GM18861 (cell line): ENCODE data around the gene MYO5A.
A peak's percentile ranks its signal among the peaks of the same experiment; 100 is the strongest.
"Not testable (repeated sequence)": the region's sequence is repeated elsewhere in the genome, so short reads cannot be mapped to it uniquely, and the experiment has no call there.

Experiments used
- ATAC-seq: cut with Tn5 transposase; IDR thresholded peaks from one replicate; pipeline ENCODE4 v1.9.1; 2021; ENCODE audit not compliant: unreplicated experiment

Gene MYO5A

DNA sequence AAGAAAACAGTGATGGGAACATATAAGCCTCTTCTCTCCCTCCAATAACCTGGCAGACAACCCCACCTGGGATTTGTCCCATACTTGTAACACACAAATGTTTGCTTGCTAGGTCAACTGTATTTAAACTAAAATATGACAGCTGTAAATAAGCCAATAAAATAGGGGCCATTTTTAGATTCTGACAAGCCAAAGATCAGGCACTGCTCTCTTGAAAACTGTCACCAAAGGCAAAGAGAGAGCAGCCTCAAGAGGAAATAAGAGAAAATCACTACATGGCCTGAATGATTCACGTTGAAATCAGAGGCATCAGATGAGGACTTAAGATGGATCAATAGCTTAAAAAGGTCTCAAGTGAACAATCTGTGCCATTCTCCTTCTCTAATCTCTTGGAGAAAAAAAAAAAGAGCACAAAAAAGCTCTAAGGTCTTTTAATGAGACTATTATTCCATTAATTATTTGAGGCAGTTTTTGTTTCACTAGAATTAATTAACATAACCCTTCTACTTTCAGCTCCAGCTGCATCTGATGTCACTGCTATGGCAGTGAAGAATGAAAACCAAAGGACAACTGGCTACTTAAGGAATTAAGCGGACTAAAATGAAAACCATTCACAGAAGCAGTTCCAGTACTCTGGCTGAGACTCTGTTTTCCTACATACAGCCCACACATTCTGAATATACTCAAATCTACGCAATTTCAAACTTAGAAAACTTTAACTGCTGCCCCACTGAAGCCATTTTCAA, 19.0 kb downstream of the MYO5A start:
- no peak for ATAC-seq

- ATAC-seq, result no peak
Observed at GRCh38 chr15:52506549-52506948, 22.1 kb downstream of the MYO5A start.

DNA sequence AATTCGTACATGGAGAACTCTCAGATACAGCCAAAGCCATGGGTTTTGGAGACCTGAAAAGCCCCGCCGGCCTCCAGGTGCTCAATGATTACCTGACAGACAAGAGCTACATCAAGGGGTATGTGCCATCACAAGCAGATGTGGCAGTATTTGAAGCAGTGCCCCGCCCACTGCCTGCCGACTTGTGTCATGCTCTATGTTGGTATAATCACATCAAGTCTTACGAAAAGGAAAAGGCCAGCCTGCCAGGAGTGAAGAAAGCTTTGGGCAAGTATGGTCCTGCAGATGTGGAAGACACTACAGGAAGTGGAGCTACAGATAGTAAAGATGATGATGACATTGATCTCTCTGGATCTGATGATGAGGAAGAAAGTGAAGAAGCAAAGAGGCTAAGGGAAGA, 23.5 kb downstream of the MYO5A start:
- no peak for ATAC-seq

DNA sequence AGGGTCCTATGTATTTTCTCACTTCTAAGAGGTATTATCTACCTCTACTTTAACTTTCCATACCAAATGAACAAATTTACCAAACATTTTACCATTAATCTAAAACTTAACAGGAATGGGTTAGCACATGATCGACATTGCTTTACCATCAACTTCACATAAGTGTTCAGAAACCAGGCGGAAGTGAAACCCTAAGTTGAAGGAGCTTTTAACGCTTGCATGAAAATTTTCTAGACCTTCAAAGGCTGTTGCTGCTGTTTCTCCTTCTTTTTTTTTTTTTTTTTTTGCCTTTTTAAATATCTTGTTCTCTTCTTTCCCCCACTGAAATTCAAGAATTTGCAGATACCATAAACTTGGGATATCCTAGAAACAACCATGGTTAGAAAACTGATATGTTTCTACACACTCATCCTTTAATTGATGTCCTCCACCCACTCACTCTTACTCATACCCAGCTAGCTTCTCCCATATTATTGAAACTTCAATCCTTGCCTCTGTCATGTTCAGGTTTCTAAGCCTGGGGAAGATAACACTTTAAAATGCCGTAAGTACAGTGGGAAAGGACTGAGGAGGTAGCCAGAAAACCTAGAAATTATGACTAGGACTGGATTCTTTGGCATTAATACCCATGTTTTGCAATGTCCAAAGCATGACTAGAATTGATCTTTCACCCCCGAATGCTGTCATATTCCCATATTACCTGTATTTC, 24.7 kb downstream of the MYO5A start:
- ATAC-seq, result peak; percentile 79

DNA sequence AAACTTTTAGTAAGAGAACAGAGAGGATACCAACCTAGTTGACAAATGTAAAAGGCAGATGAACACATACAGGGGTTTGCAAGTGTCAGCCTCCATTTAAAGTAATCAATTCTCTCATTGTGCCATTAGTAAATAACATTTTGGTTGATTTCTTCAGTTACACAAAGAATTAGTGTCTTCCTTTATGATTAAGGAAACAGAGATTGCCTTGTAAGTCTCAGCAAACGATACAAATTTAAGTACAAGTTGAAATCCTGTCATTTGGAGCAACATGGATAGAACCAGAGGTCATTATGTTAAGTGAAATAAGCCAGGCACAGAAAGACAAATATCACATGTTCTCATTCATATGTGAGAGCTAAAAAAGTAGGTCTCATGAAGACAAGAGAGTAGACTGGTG, 26.1 kb downstream of the MYO5A start:
- ATAC-seq, result no peak

- ATAC-seq, result no peak
Observed at GRCh38 chr15:52499506-52499905, 29.2 kb downstream of the MYO5A start.

- ATAC-seq, result no peak
Observed at GRCh38 chr15:52498706-52499105, 30.0 kb downstream of the MYO5A start.

- ATAC-seq, result no peak
Observed at GRCh38 chr15:52496776-52497470, 31.8 kb downstream of the MYO5A start.

GRCh38 chr15:52496175-52496574, 32.5 kb downstream of the MYO5A start:
- no peak for ATAC-seq

DNA sequence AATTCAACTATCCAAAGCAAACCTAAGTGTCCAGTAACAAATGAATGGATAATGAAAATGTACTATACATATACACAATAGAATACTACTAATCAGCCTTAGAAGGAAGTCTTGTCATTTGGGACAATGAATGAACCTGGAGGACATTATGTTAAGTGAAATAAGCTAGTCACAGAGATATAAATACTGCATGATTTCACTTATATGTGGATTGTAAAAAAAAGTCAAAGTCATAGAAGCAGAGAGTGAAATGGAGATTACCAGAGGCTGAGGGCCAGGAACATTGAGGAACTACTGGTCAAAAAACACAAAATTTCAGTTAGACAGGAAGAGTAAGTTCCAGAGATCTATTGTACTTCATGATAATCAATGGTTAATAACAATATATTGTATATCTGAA, 33.6 kb downstream of the MYO5A start:
- ATAC-seq, result no peak

- no peak for ATAC-seq
Observed at GRCh38 chr15:52493968-52494367, 34.7 kb downstream of the MYO5A start.

DNA sequence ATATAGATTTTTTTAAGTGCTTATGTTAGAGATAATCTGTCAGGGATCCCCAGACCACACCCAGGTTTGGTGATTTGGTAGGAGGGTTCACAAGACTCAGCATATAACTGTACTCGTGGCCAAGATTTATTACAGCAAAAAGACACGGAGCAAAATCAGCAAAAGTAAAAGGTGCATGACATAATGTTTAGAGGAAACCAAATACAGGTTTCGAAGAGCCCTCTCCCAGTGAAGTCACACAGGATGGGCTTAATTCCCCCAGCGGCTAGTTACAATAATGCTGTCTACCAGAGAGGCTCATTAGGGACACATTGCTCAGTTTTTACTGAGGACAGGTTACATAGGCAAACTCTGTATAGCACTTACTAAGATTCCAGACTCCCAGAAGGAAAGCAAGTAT, 36.5 kb downstream of the MYO5A start:
- ATAC-seq, result no peak

DNA sequence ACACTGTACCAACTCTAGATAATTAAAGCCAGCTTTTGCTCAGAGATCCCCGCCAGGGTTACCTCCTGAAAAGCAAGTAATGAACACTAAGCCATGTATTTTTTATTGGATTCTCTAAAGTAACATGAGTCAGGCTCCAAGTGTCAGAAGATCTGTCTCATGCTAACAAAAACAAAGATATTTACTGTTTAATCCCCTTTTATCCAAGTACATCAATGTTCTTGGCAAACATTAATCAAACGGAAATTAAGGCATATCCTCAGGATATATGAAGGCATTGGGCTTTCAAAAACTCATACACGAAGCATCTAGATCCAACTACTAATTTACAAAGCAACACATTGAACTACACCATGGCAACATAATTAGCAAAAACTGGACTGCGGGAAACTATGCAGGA, 37.2 kb downstream of the MYO5A start:
- ATAC-seq, result no peak

GRCh38 chr15:52489430-52489829, 39.2 kb downstream of the MYO5A start:
- not testable (repeated sequence) for ATAC-seq

DNA sequence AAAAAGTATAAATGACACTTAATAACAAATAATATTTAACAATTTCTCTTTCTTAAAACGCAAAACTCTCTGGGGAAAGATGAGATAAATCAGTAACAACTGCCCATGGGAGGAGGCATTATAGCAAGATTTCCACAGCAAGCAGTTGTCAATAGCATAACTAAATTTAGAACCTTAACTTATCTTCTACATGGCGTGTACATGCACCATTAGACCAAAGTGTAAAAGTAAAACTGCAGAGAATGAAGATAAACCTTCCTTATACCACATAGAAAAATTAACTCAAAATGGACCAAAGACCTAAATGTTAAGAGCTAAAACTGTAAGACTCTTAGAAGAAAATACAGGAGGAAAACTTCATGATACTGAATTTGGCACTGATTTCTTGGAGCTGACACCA, 39.9 kb downstream of the MYO5A start:
- ATAC-seq, result no peak

GRCh38 chr15:52486003-52486996, 42.4 kb downstream of the MYO5A start:
- ATAC-seq, result no peak

DNA sequence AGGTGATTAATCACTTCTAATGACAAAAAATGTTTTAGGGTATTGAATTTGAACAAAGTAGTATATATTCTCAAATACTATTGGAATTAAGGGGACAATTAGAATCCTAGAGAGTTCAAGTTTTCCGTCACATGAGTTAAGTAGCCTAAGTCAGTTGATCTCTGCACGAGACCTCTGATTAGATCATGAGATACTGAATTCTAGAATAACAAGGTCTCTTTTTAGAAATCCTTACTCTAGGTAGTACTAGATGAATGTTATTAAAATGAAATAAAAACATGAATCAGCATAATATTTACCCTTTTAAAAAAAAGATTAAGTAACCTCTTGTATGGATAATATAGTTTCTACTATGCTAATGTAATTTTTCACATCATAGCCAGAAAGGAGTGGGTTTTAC, 43.4 kb downstream of the MYO5A start:
- ATAC-seq, result no peak

GRCh38 chr15:52483707-52484106, 45.0 kb downstream of the MYO5A start:
- no peak for ATAC-seq

DNA sequence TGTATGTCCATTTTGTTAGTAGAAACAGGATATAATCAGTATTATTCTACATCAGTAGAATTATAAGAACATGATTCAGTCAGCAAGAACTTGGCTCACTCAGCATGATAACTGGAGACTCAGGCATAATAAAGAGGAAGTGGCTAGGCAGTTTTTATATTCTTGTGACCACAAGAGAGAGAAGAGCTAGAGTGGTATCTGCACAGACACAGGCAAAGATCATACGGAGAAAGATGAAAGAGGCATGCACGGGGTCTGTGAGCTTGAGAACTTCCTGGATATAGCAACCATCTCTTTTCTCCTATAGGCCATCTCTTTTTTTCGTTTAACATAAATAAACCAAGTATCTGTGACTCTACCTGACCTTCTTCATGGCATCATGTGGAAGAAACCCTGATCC, 46.8 kb downstream of the MYO5A start:
- ATAC-seq, result peak; percentile 96

GRCh38 chr15:52480990-52481389, 47.7 kb downstream of the MYO5A start:
- ATAC-seq, result no peak

- no peak for ATAC-seq
Observed at GRCh38 chr15:52466716-52467115, 62.0 kb downstream of the MYO5A start.
